ENCODE measurements around the gene RMND5A.

Gene RMND5A

GRCh38 chr2:86778957-86779356 lies 58.9 kb downstream of the RMND5A start:
- no peak for TF ChIP-seq CTCF (IDR thresholded peaks at IDR 0.05; ENCODE audit: borderline replicate concordance, insufficient read depth, low read depth, low read length)
- H3K4me3 ChIP-seq (ENCODE audit: low read depth, low read length): no peak overlapping the region

- no peak overlapping the region for H3K4me3 ChIP-seq (ENCODE audit: low read depth, low read length)
- no peak for TF ChIP-seq CTCF (IDR thresholded peaks at IDR 0.05; ENCODE audit: borderline replicate concordance, insufficient read depth, low read depth, low read length)
Measured at GRCh38 chr2:86779971-86780370, 59.9 kb downstream of the RMND5A start.

- H3K4me3 ChIP-seq (ENCODE audit: low read depth, low read length): no peak overlapping the region
- no peak for TF ChIP-seq CTCF (IDR thresholded peaks at IDR 0.05; ENCODE audit: borderline replicate concordance, insufficient read depth, low read depth, low read length)
Measured at GRCh38 chr2:86781363-86781762, 61.3 kb downstream of the RMND5A start.

- TF ChIP-seq CTCF (IDR thresholded peaks at IDR 0.05; ENCODE audit: borderline replicate concordance, insufficient read depth, low read depth, low read length): no peak
Measured at GRCh38 chr2:86782748-86783147, 62.7 kb downstream of the RMND5A start.

GRCh38 chr2:86783615-86784339 lies 63.7 kb downstream of the RMND5A start:
- H3K4me3 ChIP-seq (ENCODE audit: low read depth, low read length): no peak overlapping the region
- TF ChIP-seq CTCF (IDR thresholded peaks at IDR 0.05; ENCODE audit: borderline replicate concordance, insufficient read depth, low read depth, low read length): no peak

More at GRCh38 chr2:86782748-86783147, 62.7 kb downstream of the RMND5A start:
- no peak overlapping the region for H3K4me3 ChIP-seq (ENCODE audit: low read depth, low read length)

- H3K4me3 ChIP-seq (ENCODE audit: low read depth, low read length): no peak overlapping the region
- no peak for TF ChIP-seq CTCF (IDR thresholded peaks at IDR 0.05; ENCODE audit: borderline replicate concordance, insufficient read depth, low read depth, low read length)
Measured at GRCh38 chr2:86785456-86785855, 65.4 kb downstream of the RMND5A start.

- no peak for TF ChIP-seq CTCF (IDR thresholded peaks at IDR 0.05; ENCODE audit: borderline replicate concordance, insufficient read depth, low read depth, low read length)
- no peak overlapping the region for H3K4me3 ChIP-seq (ENCODE audit: low read depth, low read length)
Measured at GRCh38 chr2:86786001-86786536, 66.0 kb downstream of the RMND5A start.

All from GM12875 (cell line).